HepG2 (cell line): ENCODE results near the gene TCFL5. TPM values are rescaled to one million over a fixed set of nuclear protein-coding genes. Genes with fewer than 3 reads are reported as not detected.

Experiments used
- ATAC-seq: fragments of 200-7000 bp; cut with Tn5 transposase; 3 replicates; pipeline ENCODE4 v1.9.1; 2020; ENCODE audit warnings: mild to moderate bottlenecking, moderate library complexity
- BruUV-seq: library from RNA; stranded (reverse); fragments of 400-500 nt; replicated peaks from 2 replicates; lab custom pipeline; 2021; lab: Mats Ljungman, UMichigan
- CTCF ChIA-PET: fragments of 300-600 bp; formaldehyde crosslinking; extraction: SDS; loops from one replicate; lab custom pipeline; 2021; ENCODE audit warnings: low total read pairs, inconsistent platforms, low intra/inter-chr PET ratio; lab: Yijun Ruan, JAX
- POLR2A ChIA-PET: fragments of 350-600 bp; sonication (Branson Sonifier 250); formaldehyde crosslinking; loops from one replicate; lab custom pipeline; 2020; ENCODE audit warnings: antibody characterized with exemption, inconsistent platforms; lab: Yijun Ruan, JAX
- DNase-seq: peaks from one replicate; pipeline ENCODE4 v3.0.0-alpha.2; 2015; ENCODE audit warnings: low spot score
- FAIRE-seq: peaks from 3 replicates; lab custom pipeline; 2011; peaks lifted over from hg19 to GRCh38; lab: Jason Lieb, UNC
- H2AFZ ChIP-seq: one replicate; pipeline ENCODE4 v1.6.1; 2011; ENCODE audit warnings: low read length, inconsistent platforms
- H3K27ac ChIP-seq: fragments of 300-600 bp; 3 replicates; pipeline ENCODE4 v1.8.0; 2011; ENCODE audit warnings: mixed run types, mild to moderate bottlenecking, mixed read lengths, low read length, inconsistent platforms; ENCODE audit not compliant: insufficient read depth; ENCODE audit errors: extremely low read length
- H3K27me3 ChIP-seq, 2 experiments: fragments of 200-600 bp in 1 of 2; 2 replicates in 1 of 2; 3 replicates in 1 of 2; pipeline versions ENCODE4 v1.6.0 to v1.8.0; 2011; ENCODE audit warnings: low read length in 2 of 2, mild to moderate bottlenecking in 2 of 2, moderate library complexity in 2 of 2, inconsistent platforms in 1 of 2; ENCODE audit not compliant: insufficient read depth in 2 of 2, control insufficient read depth in 1 of 2
- H3K36me3 ChIP-seq, 2 experiments: fragments of 200-600 bp in 1 of 2; replicated peaks in 1 of 2; 2 replicates in 1 of 2; 3 replicates in 1 of 2; pipeline versions ENCODE4 v1.5.1 to v1.8.0; 2011; ENCODE audit warnings: low read length in 2 of 2, inconsistent platforms in 1 of 2; ENCODE audit not compliant: insufficient read depth in 2 of 2, control insufficient read depth in 1 of 2
- H3K4me1 ChIP-seq: 2 replicates; pipeline ENCODE4 v1.5.1; 2012; ENCODE audit warnings: low read length, inconsistent platforms; ENCODE audit not compliant: insufficient read depth
- H3K4me2 ChIP-seq: 2 replicates; pipeline ENCODE4 v1.6.0; 2011; ENCODE audit warnings: low read depth, low read length, inconsistent platforms
- H3K4me3 ChIP-seq, 3 experiments: fragments of 200-600 bp in 1 of 3; sonication (generic), shearing (Covaris generic) in 1 of 3; replicated peaks in 1 of 3; 2 replicates each; pipeline ENCODE4 v1.5.1; 2011 to 2016; ENCODE audit warnings: low read length in 3 of 3, inconsistent platforms in 2 of 3, low read depth in 2 of 3, mild to moderate bottlenecking in 2 of 3, control low read depth in 1 of 3, mixed read lengths in 1 of 3; ENCODE audit not compliant: insufficient read depth in 1 of 3
- H3K79me2 ChIP-seq: one replicate; pipeline ENCODE4 v1.6.1; 2011; ENCODE audit warnings: low read length, inconsistent platforms; ENCODE audit not compliant: insufficient read depth
- H3K9ac ChIP-seq: 2 replicates; pipeline ENCODE4 v1.6.0; 2011; ENCODE audit warnings: mild to moderate bottlenecking, low read depth, low read length, inconsistent platforms; ENCODE audit not compliant: insufficient read depth
- H3K9me3 ChIP-seq: 2 replicates; pipeline ENCODE4 v1.5.1; 2012; ENCODE audit warnings: mild to moderate bottlenecking, low read length
- H4K20me1 ChIP-seq: 2 replicates; pipeline ENCODE4 v1.6.0; 2011; ENCODE audit warnings: inconsistent platforms, mild to moderate bottlenecking, low read length, moderate library complexity; ENCODE audit not compliant: insufficient read depth
- AGO2 ChIP-seq: fragments of 200-400 bp; formaldehyde crosslinking; optimal IDR thresholded peaks from 2 replicates; pipeline ENCODE3; 2017; ENCODE audit warnings: mild to moderate bottlenecking, low read depth, low read length, moderate library complexity
- HHEX ChIP-seq: IDR thresholded peaks from 2 replicates; pipeline ENCODE4 v1.6.1; 2016; ENCODE audit warnings: control low read depth
- HNRNPL ChIP-seq: fragments of 200-400 bp; formaldehyde crosslinking; IDR thresholded peaks from 2 replicates; pipeline ENCODE4 v1.6.1; 2017; ENCODE audit warnings: mild to moderate bottlenecking, low read depth, low read length
- HNRNPLL ChIP-seq: fragments of 200-400 bp; formaldehyde crosslinking; IDR thresholded peaks from 2 replicates; pipeline ENCODE4 v1.6.1; 2017; ENCODE audit warnings: mild to moderate bottlenecking, low read depth, low read length; ENCODE audit not compliant: poor library complexity, severe bottlenecking
- RBFOX2 ChIP-seq: fragments of 200-400 bp; formaldehyde crosslinking; IDR thresholded peaks from 2 replicates; pipeline ENCODE4 v1.6.1; 2017; ENCODE audit warnings: low read depth, mild to moderate bottlenecking, low read length
- ZFP1 ChIP-seq: IDR thresholded peaks from 2 replicates; pipeline ENCODE4 v1.6.1; 2016
- WGBS: methylation state at CpG from one replicate; pipeline ENCODE4 v1.1.6; 2017; ENCODE audit warnings: low lambda C conversion rate; 5-methylcytosine and 5-hydroxymethylcytosine counted together
- in situ Hi-C: cut with HindIII; loops from 2 replicates; pipeline ENCODE4 v1.10.0; 2017; ENCODE audit warnings: low pct_unique_long_range_greater_than_20kb; ENCODE audit not compliant: extremely low pct_ligation_motif_present
- intact Hi-C: fragments of 100-400 bp; cut with micrococcal nuclease; formaldehyde crosslinking; loops from one replicate; pipeline ENCODE4 v1.10.0; 2022; ENCODE audit not compliant: unreplicated experiment
- polyA plus RNA-seq, 8 experiments: library from polyadenylated mRNA; depleted of rRNA in 3 of 8; stranded (reverse) in 7 of 8; unstranded in 1 of 8; fragments of >200 nt; fragmentation: Illumina TruSeq in 4 of 8; extraction: Trizol in 4 of 8; gene quantifications; 2 replicates each; pipeline versions ENCODE4 v1.2.1 to v1.2.3, GENCODE V29; 2011 to 2016; ENCODE audit warnings: low read depth in 4 of 8, missing spikeins in 1 of 8, mixed read lengths in 1 of 8; ENCODE audit not compliant: insufficient read depth in 1 of 8
- total RNA-seq, 5 experiments: library from RNA; depleted of rRNA; stranded (reverse); fragments of >200 nt; fragmentation: Illumina TruSeq; extraction: Trizol; gene quantifications; 2 replicates each; pipeline ENCODE4 v1.2.3, GENCODE V29; 2016; ENCODE audit warnings: low read depth in 1 of 5
- TF ChIP-seq, protein P1 (sequence below): sonication (generic); formaldehyde crosslinking; IDR thresholded peaks from 2 replicates; pipeline ENCODE4 v1.5.1; 2020; ENCODE audit warnings: missing genetic modification reagents, mild to moderate bottlenecking, borderline replicate concordance

TCFL5 gene
- total and polyA plus RNA-seq, 2 of the 13 experiments (the other 11 are each of a cell fraction or from before 2014, with no cell fraction given), result 14.8 to 20.0 TPM

- Histone ChIP-seq H3K9ac (no peak overlapping the region), H3K27ac (no peak overlapping the region), H4K20me1 (no peaks in the 10 kb centered on the region; the same call in 1 of the 2 replicates), H3K27me3 (no peaks in the 10 kb centered on the region), H3K4me1 (peaks cover 37% of the 10 kb centered on the region), H3K36me3 (peaks cover 8 to 9% of the 10 kb centered on the region in 2 experiments; a peak in 3 of 5 replicates), H2AFZ (no peak overlapping the region), H3K4me3 (no peak overlapping the region), H3K79me2 (no peaks in the 10 kb centered on the region), H3K4me2 (no peak overlapping the region), H3K9me3 (no peaks in the 10 kb centered on the region)
- intact Hi-C loops (no loop called here), in situ Hi-C loops (no loop called here)
- ChIA-PET POLR2A (no interaction called here), CTCF (no interaction called here)
- ATAC-seq (no peak), FAIRE-seq (no peak), DNase-seq (no peak)
- WGBS, result 93% methylated on average over 9 of the region's 9 CpGs
- no TSS peak for BruUV-seq
- no peak for TF ChIP-seq HHEX
- TF ChIP-seq HNRNPL, result peak; percentile 72; the same call in 1 of the 2 replicates
Measured at GRCh38 chr20:62828051-62828450, 33.6 kb downstream of the TCFL5 start.

GRCh38 chr20:62827311-62828038 is 34.1 kb downstream of the TCFL5 start:
- Histone ChIP-seq H3K9me3 (no peaks in the 10 kb centered on the region), H3K4me2 (no peak overlapping the region), H3K4me1 (peaks cover 37% of the 10 kb centered on the region), H3K9ac (no peak overlapping the region), H3K36me3 (peaks cover 7 to 9% of the 10 kb centered on the region in 2 experiments; a peak in 3 of 5 replicates), H2AFZ (no peak overlapping the region), H4K20me1 (no peaks in the 10 kb centered on the region; the same call in 1 of the 2 replicates), H3K27ac (no peak overlapping the region), H3K4me3 (no peak overlapping the region), H3K79me2 (no peaks in the 10 kb centered on the region), H3K27me3 (no peaks in the 10 kb centered on the region)
- FAIRE-seq, result no peak
- in situ Hi-C loops, result no loop called here
- ChIA-PET CTCF (no interaction called here), POLR2A (no interaction called here)
- DNase-seq, result no peak
- TF ChIP-seq AGO2 (peak; percentile 77), ZFP1 (no peak), RBFOX2 (peak; percentile 66), HNRNPLL (peak; percentile 10)
- TF ChIP-seq, protein P1, sequence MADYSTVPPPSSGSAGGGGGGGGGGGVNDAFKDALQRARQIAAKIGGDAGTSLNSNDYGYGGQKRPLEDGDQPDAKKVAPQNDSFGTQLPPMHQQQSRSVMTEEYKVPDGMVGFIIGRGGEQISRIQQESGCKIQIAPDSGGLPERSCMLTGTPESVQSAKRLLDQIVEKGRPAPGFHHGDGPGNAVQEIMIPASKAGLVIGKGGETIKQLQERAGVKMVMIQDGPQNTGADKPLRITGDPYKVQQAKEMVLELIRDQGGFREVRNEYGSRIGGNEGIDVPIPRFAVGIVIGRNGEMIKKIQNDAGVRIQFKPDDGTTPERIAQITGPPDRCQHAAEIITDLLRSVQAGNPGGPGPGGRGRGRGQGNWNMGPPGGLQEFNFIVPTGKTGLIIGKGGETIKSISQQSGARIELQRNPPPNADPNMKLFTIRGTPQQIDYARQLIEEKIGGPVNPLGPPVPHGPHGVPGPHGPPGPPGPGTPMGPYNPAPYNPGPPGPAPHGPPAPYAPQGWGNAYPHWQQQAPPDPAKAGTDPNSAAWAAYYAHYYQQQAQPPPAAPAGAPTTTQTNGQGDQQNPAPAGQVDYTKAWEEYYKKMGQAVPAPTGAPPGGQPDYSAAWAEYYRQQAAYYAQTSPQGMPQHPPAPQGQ (CRISPR knock-in tag), result no peak
- BruUV-seq, result no TSS peak
- 82% methylated on average over 20 of the region's 29 CpGs for WGBS
- intact Hi-C loops, result no loop called here
- no peak for ATAC-seq
